ENCODE measurements around the gene ROPN1L.

Gene ROPN1L

GRCh38 chr5:10439692-10440091 is 2.0 kb upstream of the ROPN1L start:
- no peak for TF ChIP-seq CTCF (IDR thresholded peaks at IDR 0.05; ENCODE audit: control insufficient read depth, extremely low read depth, insufficient read depth)
- no peak overlapping the region for H3K4me3 ChIP-seq (ENCODE audit: low read depth, low read length)
- DNase-seq (ENCODE audit: low read depth): no peak

- no peak overlapping the region for H3K4me3 ChIP-seq (ENCODE audit: low read depth, low read length)
- no peak for TF ChIP-seq CTCF (IDR thresholded peaks at IDR 0.05; ENCODE audit: control insufficient read depth, extremely low read depth, insufficient read depth)
- DNase-seq (ENCODE audit: low read depth): no peak
These were observed 1.2 kb upstream of the ROPN1L start for GRCh38 chr5:10440367-10440990.

- DNase-seq (ENCODE audit: low read depth): no peak
These were observed 335 bp downstream of the ROPN1L start for GRCh38 chr5:10441992-10442435.

GRCh38 chr5:10442576-10442975 is 897 bp downstream of the ROPN1L start:
- DNase-seq (ENCODE audit: low read depth): no peak
- peak overlapping the region; percentile 70 for H3K4me3 ChIP-seq (ENCODE audit: low read depth, low read length)
- no peak for TF ChIP-seq CTCF (IDR thresholded peaks at IDR 0.05; ENCODE audit: control insufficient read depth, extremely low read depth, insufficient read depth)

More at GRCh38 chr5:10441992-10442435, 335 bp downstream of the ROPN1L start:
- H3K4me3 ChIP-seq (ENCODE audit: low read depth, low read length): peak overlapping the region; percentile 70
- no peak for TF ChIP-seq CTCF (IDR thresholded peaks at IDR 0.05; ENCODE audit: control insufficient read depth, extremely low read depth, insufficient read depth)

- no peak overlapping the region for H3K4me3 ChIP-seq (ENCODE audit: low read depth, low read length)
- DNase-seq (ENCODE audit: low read depth): no peak
- no peak for TF ChIP-seq CTCF (IDR thresholded peaks at IDR 0.05; ENCODE audit: control insufficient read depth, extremely low read depth, insufficient read depth)
These were observed 3.7 kb downstream of the ROPN1L start for GRCh38 chr5:10445352-10445751.

- no peak for DNase-seq (ENCODE audit: low read depth)
These were observed 4.8 kb downstream of the ROPN1L start for GRCh38 chr5:10446490-10446889.

More at GRCh38 chr5:10446490-10446889, 4.8 kb downstream of the ROPN1L start:
- no peak overlapping the region for H3K4me3 ChIP-seq (ENCODE audit: low read depth, low read length)
- no peak for TF ChIP-seq CTCF (IDR thresholded peaks at IDR 0.05; ENCODE audit: control insufficient read depth, extremely low read depth, insufficient read depth)
